ENCODE results near the gene RPP14.

Gene RPP14

DNA sequence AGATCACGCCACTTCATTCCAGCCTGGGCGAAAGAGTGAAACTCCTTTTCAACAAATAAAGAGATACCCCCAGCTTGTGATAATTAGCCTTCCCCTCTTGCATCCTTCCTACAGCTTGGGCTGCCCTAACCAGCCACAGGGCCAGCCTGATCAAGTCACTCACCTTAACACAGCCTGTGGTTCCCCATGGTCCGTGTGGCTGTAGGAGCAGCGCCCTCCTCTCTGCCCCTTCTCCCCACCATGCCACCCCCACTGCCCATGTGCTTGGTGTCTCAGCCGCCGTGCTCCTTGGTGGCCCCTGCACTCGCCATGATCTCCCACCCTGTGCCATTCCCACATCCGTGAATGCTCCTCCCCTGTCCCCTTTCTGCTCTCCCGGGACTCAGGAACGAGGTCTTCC, 13.2 kb upstream of the RPP14 start:
- DNase-seq: no peak

DNA sequence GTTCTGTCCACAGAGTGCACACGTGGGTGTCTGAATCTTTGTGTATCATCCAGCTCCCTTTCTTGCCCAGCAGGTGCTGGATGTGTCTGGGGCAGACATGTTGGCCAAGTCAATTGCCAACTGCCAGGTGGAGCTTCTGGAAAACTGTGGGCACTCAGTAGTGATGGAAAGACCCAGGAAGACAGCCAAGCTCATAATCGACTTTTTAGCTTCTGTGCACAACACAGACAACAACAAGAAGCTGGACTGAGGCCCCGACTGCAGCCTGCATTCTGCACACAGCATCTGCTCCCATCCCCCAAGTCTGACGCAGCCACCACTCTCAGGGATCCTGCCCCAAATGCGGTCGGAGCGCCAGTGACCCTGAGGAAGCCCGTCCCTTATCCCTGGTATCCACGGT, 12.5 kb upstream of the RPP14 start:
- DNase-seq: no peak

DNA sequence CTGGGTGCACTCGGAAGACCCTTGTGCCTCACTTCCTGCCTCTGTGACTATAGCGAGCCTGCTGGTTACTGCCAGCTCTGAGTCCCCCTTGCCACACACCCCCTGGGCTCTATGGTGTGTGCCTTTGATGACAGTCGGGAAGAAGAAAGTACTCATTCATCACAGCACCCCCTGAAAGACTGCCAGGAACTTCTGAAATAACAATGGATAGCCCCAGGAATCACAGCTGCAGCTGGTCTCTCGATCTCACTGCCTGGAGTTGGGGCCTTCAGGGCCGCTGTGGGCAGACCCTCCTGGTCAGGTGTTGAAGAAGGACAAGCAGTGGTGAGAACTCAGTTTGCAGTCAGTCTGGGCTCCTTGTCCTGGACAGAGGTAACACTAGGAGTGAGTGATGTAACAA, 9.8 kb upstream of the RPP14 start:
- DNase-seq: no peak

DNA sequence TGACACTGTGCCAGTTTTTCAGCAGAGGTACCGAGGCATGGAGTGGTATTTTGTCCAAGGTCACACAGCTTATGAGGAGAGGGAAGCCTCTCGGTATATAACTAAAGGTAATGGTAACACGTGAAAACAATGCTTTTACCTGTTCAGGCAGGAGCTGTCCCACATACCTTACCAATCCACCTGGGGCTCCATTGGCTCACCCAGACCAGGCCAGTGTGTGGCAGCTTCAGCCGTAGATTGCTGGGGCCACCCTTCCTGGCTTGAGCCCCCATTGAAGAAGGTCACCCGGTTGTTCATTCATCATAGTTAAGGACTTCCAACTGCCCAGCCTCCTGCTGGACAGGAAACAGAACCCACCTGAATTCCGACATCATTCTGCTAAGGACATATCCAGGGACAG, 9.2 kb upstream of the RPP14 start:
- DNase-seq: no peak

DNA sequence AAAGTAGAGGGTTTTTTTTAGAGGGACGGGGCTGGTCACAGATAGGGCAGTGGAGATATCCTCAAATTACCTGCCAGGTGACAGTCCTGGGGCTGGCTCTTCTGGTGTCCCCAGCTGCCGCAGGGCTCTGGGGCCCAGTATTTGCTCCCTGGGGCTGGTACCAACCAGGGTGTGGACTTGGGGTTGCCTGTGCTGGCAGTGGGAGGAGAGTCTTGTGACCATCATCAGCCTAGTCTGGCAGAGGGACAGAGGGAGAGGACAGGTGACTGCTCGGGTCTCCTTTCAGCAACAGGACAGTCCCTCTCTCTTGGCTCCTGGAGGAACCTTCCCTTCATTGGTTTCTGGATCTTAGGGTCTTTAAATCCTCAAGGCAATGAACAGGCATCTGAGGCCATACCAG, 7.9 kb upstream of the RPP14 start:
- DNase-seq: no peak

DNA sequence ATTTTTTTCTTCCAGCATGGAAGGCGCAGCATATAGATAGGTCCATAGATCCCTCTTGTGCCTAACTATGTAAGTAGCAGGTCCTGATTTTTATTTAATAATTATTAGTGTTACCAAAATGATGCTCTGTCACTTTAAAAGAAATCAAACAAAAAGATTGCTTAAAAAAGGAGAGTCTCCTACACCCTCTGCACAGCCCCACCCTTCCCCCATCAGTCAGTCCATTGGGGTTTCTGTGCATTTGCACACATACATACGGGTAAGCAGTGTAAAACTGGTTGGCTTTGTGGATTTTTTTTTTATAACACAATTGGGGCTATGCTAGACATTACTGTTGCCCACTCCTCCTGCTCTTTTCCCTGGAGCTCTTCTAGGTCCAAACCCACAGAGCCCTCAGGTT, 7.0 kb upstream of the RPP14 start:
- DNase-seq: no peak

DNA sequence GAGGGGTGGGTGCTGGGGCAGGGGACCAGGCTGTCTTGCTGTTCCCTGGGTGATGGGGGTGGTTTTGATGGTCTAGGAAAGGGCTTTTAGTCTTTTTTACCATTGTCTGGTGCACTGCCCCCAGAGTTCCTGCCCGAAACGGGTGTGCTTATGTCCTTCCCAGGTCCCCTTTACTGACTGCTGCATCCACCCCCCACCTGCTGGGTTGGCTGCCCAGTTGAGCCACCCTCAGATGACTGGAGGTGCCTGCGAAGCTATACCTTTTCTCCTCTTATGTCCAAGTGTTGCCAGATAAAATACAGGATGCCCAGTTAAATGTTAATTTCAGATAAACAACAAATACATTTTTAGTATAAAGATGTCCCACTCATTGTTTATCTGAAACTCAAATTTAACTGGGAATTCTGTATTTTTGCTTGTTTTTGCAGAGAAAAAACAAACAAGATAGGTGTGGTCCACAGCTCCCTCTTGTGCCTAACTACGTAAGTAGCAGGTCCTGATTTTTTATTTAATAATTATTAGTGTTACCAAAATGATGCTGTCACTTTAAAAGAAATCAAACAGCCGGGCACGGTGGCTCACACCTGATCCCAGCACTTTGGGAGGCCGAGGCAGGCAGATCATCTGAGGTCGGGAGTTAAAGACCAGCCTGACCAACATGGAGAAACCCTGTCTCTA, 6.1 kb upstream of the RPP14 start:
- DNase-seq: no peak

DNA sequence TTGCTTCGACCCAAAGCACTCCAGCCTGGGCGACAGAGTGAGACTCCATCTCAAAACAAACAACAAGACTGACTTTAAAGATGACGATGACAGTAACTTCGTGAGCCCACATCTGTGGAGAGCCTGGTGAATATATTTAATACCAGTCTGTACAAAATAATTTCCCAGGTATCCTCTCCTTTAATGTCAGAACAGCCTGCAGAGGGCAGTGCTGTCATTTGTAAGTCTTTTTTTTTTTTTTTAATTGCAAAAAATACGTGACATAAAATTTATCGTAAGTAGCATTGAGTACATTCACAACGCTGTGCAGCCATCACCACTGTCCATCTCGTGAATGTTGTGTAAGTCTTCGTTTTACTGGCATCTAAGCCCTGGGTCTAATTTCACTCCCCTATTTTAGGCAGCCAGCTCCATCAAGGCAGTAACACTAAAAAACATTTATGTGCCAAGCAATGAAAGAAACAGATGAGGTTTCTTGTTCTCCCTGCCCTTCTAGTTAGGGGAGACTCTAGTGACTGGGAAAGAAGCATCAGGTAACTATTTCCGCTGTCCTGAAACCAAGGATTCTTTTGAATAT, 1.7 kb downstream of the RPP14 start:
- DNase-seq: no peak

DNA sequence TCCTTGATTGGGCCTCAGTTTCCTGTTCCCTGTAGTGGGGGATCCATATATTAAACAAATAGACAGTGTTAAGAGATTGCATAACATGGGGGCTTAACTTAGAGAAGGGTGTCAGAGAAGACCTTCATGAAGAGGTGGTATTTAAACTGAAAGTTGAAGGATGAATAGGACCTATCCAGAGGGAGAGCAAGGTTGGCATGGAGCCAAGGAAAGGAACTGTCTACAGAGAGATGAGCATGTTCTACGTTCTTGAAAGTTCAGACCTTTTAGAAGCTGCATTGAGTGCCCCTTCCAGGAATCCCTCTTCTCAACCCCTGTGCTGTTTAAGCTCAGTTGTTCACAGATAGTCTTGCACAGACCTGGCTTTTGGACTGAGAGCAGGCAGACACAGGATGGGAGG, 2.7 kb downstream of the RPP14 start:
- no peak for DNase-seq

GRCh38 chr3:58317811-58318210, 11.8 kb downstream of the RPP14 start:
- DNase-seq: no peak

DNA sequence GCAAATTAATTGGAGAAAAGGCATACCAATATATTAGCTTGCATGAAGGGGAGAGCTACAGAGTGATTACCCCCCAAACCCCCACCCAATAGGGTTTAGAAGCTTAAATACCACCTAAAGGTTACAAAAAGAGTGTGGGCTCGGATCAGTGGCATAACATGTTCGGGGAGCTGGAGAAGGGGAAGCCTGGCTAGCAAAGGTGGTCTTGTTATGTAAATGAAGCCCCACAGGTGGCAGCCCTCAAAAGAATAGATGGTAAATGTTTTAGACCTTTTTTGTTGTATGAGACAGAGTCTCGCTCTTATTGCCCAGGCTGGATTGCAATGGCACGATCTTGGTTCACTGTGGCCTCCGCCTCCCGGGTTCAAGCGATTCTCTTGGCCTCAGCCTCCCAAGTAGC, 15.7 kb downstream of the RPP14 start:
- DNase-seq: no peak

GRCh38 chr3:58322793-58323192, 16.7 kb downstream of the RPP14 start:
- DNase-seq: no peak

DNA sequence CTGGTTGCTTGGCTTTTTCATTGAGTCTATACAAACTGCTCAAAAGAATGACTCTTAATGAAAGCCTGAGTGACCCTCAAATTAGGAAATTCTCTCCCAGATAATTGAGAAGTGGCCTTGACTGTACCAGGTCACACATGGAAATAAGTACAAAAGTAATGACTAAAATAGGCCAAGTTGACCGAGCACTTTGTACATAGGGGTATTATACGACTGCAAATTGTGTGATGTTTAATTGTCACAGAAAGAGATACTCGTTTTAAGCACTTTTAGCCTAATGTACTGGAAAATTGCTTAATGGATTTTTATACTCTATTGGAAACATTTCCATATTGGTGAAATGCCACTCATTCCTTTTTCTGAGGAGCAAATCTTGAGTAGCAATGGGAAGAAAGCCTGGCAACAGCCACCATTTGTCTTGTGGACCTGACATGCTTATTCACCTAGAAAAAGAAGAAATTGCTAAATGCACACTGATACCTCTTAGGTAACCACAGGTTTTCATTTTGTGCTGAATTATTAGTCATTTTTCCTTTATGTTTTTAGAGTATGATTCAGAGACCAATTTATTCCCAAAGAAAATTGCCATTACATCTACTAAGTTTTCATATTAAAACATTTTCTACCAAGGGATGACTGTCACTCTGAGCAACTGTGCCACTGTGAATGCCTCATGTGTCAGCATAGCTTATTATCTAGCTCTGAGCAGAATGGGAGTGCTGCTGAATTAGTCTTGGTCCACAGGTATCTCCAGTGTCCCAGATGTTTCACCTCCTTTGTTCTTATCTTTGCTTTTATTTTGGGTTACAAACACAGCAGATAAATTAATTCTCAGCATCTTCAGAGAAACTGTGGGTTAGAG, 17.7 kb downstream of the RPP14 start:
- no peak for DNase-seq

GRCh38 chr3:58324391-58325390, 18.6 kb downstream of the RPP14 start:
- DNase-seq: no peak

- DNase-seq: no peak
Measured at GRCh38 chr3:58325525-58325992, 19.5 kb downstream of the RPP14 start.

GRCh38 chr3:58326267-58326900, 20.3 kb downstream of the RPP14 start:
- DNase-seq: no peak

DNA sequence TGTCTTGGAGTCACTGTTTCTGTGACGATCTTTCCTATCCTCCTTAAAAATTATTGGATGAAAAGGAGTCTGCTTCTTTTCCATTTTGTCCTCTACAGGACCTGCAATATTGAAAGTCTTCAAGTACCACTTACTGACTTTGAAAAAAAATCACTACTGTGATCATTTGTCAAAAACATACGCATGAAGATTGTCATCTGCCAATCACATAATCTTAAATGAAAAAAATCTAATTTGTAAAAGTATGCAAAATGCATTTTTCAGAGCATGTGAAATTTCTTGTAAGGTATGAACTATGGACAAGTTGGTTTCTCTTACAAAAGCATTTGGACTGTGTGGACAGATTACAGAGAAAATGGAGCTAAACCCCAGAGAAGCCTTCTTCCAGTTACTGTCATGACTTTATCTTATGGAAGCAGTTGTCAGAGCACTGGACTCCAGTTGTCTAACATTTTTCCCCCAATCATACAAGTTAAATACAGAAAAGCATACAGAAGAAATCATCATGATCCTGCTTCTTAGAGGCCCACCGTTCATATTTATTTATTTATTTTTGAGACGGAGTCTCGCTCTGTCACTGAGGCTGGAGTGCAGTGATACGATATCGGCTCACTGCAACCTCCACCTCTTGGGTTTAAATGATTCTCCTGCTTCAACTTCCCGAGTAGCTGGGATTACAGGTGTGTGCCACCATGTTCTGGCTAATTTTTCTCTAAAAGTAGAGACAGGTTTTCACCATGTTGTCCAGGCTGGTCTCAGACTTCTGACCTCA, 23.3 kb downstream of the RPP14 start:
- DNase-seq: no peak

- no peak for DNase-seq
Measured at GRCh38 chr3:58329922-58330413, 23.9 kb downstream of the RPP14 start.

DNA sequence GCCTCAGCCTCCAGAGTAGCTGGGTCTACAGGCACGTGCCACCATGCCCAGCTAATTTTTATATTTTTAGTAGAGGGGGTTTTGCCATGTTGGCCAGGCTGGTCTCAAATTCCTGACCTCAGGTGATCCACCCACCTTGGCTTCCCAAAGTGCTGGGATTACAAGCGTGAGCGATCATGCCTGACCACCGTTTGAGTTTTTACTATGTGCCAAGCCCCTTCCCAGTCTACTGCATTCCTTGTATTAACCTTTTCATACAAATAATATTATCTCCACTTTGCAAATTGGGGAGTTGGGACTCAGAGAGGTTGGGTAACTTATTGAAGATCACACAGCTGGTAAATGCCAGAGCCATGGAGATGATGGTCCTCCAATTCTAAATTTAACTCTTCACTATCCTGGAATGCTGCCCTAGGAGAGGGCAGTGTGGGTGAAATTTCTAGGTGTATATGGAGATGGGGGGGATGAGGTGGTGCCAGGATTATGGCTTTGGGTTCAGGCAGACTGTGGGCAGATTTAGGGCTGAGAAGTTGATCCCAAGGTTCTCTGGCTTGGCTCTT, 25.6 kb downstream of the RPP14 start:
- no peak for DNase-seq

DNA sequence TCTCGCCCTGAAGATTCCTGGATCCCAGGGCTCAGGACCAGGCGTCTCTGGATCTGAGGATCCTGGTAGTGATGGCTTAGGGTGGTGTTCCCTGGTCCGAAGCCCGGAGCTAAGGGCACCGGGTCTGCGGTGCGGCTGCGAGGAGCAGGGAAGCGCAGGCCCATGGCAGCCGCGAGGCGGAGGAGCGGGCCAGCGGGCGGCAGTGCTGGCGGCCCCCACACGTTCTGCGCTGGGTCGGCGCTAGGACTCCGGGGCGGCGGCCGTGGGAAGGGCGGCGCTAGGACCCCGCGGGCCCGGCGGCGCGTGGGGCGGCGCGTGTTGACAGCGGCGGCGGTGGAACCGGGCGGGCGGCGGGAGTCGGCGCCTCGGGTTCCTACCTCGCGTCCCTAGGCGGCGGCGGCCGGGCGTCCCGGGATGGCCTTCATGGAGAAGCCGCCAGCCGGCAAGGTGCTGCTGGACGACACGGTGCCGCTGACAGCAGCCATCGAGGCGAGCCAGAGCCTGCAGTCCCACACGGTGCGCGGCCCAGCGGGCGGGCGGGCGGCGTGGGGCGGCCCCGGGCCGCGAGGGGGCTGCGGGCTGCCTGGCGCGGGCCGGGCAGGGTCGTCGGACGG, 26.6 kb downstream of the RPP14 start, which contains the start of gene PXK:
Gene PXK, plus strand, starts transcription at position 318 of the 614 bp plus-strand sequence. Its CDS starts 97 bp downstream, at position 415.
- no peak for DNase-seq
